ENCODE measurements around the gene AFF3.

DNA sequence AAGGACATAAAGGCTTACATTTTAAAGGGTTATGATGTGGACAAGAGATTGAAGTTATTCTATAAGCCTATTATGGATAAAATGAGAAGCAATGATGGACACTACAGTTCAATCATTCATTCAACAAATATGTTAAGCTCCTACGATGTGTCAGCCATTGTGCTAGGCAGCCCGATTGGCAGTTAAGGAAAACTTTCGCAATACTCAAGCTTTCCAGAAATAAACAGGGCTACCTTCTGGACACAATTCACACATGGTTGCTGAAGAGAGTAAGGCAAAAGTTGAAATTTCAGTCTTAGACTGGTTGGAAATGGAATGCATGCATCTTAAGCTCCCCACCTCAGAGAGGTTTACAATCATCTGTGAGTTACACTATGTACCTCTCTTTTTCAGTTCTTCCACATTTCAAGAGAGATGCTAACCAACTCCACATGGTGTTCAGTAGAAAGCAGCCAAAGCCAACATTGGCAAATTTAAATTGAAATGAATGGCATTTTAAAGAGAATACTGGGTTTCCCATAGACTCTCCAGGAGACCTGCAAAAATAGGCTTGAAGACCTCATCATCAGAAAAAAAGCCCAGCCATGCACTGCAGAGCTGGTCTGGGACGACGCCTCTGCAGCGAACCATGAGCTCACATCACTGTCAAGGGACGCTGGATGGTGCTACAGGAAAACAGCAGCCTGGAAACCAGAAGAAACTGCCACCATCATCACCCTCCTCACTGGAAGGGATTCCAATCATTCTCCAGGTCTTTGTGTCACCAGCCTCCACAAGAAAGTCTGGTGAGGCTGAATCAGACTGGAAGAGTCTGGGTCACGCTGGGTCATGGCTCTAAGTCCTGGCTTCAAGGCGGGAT, 276.3 kb downstream of the AFF3 start:
- TF ChIP-seq POLR2A (IDR thresholded peaks at IDR 0.05) (no peak), EP300 (IDR thresholded peaks at IDR 0.05) (no peak)
- TF ChIP-seq, protein P1, sequence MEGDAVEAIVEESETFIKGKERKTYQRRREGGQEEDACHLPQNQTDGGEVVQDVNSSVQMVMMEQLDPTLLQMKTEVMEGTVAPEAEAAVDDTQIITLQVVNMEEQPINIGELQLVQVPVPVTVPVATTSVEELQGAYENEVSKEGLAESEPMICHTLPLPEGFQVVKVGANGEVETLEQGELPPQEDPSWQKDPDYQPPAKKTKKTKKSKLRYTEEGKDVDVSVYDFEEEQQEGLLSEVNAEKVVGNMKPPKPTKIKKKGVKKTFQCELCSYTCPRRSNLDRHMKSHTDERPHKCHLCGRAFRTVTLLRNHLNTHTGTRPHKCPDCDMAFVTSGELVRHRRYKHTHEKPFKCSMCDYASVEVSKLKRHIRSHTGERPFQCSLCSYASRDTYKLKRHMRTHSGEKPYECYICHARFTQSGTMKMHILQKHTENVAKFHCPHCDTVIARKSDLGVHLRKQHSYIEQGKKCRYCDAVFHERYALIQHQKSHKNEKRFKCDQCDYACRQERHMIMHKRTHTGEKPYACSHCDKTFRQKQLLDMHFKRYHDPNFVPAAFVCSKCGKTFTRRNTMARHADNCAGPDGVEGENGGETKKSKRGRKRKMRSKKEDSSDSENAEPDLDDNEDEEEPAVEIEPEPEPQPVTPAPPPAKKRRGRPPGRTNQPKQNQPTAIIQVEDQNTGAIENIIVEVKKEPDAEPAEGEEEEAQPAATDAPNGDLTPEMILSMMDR (IDR thresholded peaks at IDR 0.05), result no peak

All from stomach (tissue), 4 donors.